Measurements from ENCODE around the gene GPC2.
"Not testable (repeated sequence)": the region's sequence is repeated elsewhere in the genome, so short reads cannot be mapped to it uniquely, and the experiment has no call there.

Gene GPC2

GRCh38 chr7:100177045-100178001 lies at the start of gene GPC2, which contains the start of gene STAG3:
TSS of gene GPC2 (minus strand) at chr7:100177381. CDS start at chr7:100177199, 182 bp downstream.
TSS of gene STAG3 (plus strand) at chr7:100177918. CDS start at chr7:100180557, 2,639 bp downstream.
- peak; percentile 95 for DNase-seq (ENCODE audit: low read depth)

GRCh38 chr7:100224891-100225290 lies 47.7 kb upstream of the GPC2 start:
- DNase-seq (ENCODE audit: low read depth), result not testable (repeated sequence)

GRCh38 chr7:100223376-100223927 lies 46.3 kb upstream of the GPC2 start:
- DNase-seq (ENCODE audit: low read depth), result not testable (repeated sequence)

GRCh38 chr7:100222445-100223132 lies 45.4 kb upstream of the GPC2 start:
- DNase-seq (ENCODE audit: low read depth), result no peak

GRCh38 chr7:100221767-100222444 lies 44.7 kb upstream of the GPC2 start:
- no peak for DNase-seq (ENCODE audit: low read depth)

GRCh38 chr7:100221231-100221718 lies 44.1 kb upstream of the GPC2 start:
- DNase-seq (ENCODE audit: low read depth), result no peak

GRCh38 chr7:100220586-100221230 lies 43.5 kb upstream of the GPC2 start:
- no peak for DNase-seq (ENCODE audit: low read depth)

- not testable (repeated sequence) for DNase-seq (ENCODE audit: low read depth)
These were observed 42.8 kb upstream of the GPC2 start, which contains the start of gene PVRIG for GRCh38 chr7:100219801-100220585. TSS of gene PVRIG (plus strand) at chr7:100219949. CDS start at chr7:100219971, 22 bp downstream.

- DNase-seq (ENCODE audit: low read depth), result no peak
These were observed 42.1 kb upstream of the GPC2 start for GRCh38 chr7:100219271-100219737.

GRCh38 chr7:100217934-100218333 lies 40.8 kb upstream of the GPC2 start:
- DNase-seq (ENCODE audit: low read depth), result peak; percentile 72

GRCh38 chr7:100215895-100216294 lies 38.7 kb upstream of the GPC2 start:
- DNase-seq (ENCODE audit: low read depth), result no peak

- not testable (repeated sequence) for DNase-seq (ENCODE audit: low read depth)
These were observed 37.2 kb upstream of the GPC2 start for GRCh38 chr7:100214356-100214755.

GRCh38 chr7:100213672-100214071 lies 36.5 kb upstream of the GPC2 start:
- no peak for DNase-seq (ENCODE audit: low read depth)

- DNase-seq (ENCODE audit: low read depth), result no peak
These were observed 35.6 kb upstream of the GPC2 start for GRCh38 chr7:100212631-100213286.

- DNase-seq (ENCODE audit: low read depth), result no peak
These were observed 34.2 kb upstream of the GPC2 start for GRCh38 chr7:100211342-100211780.

GRCh38 chr7:100210805-100211204 lies 33.6 kb upstream of the GPC2 start:
- no peak for DNase-seq (ENCODE audit: low read depth)

GRCh38 chr7:100209493-100209892 lies 32.3 kb upstream of the GPC2 start:
- DNase-seq (ENCODE audit: low read depth), result no peak

- DNase-seq (ENCODE audit: low read depth), result no peak
These were observed 31.8 kb upstream of the GPC2 start for GRCh38 chr7:100208911-100209408.

GRCh38 chr7:100204454-100204853 lies 27.3 kb upstream of the GPC2 start:
- DNase-seq (ENCODE audit: low read depth), result no peak
